ENCODE measurements around the gene CBLC.

CBLC gene

GRCh38 chr19:44734357-44734756, 43.3 kb upstream of the CBLC start:
- Histone ChIP-seq H3K27me3 (ENCODE audit: low read length) (no peaks in the 10 kb centered on the region), H3K9ac (ENCODE audit: low read length) (no peak overlapping the region)
- TF ChIP-seq EZH2phosphoT487 (conservative IDR thresholded peaks at IDR 0.05; ENCODE audit: low read length) (no peak), CTCF (IDR thresholded peaks at IDR 0.05; ENCODE audit: insufficient read depth, low read length, poor library complexity, severe bottlenecking) (no peak)

GRCh38 chr19:44735011-44735410, 42.7 kb upstream of the CBLC start:
- Histone ChIP-seq H3K9ac (ENCODE audit: low read length) (no peak overlapping the region), H4K20me1 (ENCODE audit: low read depth, low read length) (no peaks in the 10 kb centered on the region), H3K27ac (ENCODE audit: low read depth, low read length) (no peak overlapping the region), H3K9me2 (replicated peaks; ENCODE audit: insufficient read depth, low read length) (no peaks in the 10 kb centered on the region), H3K4me2 (ENCODE audit: low read depth, low read length, poor library complexity, severe bottlenecking) (no peak overlapping the region), H2AFZ (ENCODE audit: low read depth, low read length, severe bottlenecking) (no peak overlapping the region), H3K27me3 (ENCODE audit: low read length) (no peaks in the 10 kb centered on the region), H3K9me3 (ENCODE audit: insufficient read depth, low read length) (no peaks in the 10 kb centered on the region), H3K4me3 (ENCODE audit: insufficient read depth, low read length, poor library complexity, severe bottlenecking) (no peak overlapping the region), H3K36me3 (ENCODE audit: low read length) (no peaks in the 10 kb centered on the region), H3F3A (ENCODE audit: insufficient read depth) (no peaks in the 10 kb centered on the region), H3K79me2 (ENCODE audit: insufficient read depth, low read length) (no peaks in the 10 kb centered on the region)
- TF ChIP-seq EZH2phosphoT487 (conservative IDR thresholded peaks at IDR 0.05; ENCODE audit: low read length) (no peak), CTCF (IDR thresholded peaks at IDR 0.05; ENCODE audit: insufficient read depth, low read length, poor library complexity, severe bottlenecking) (no peak)

More at GRCh38 chr19:44734357-44734756, 43.3 kb upstream of the CBLC start:
- Histone ChIP-seq H2AFZ (ENCODE audit: low read depth, low read length, severe bottlenecking) (no peak overlapping the region), H4K20me1 (ENCODE audit: low read depth, low read length) (no peaks in the 10 kb centered on the region), H3K9me3 (ENCODE audit: insufficient read depth, low read length) (no peaks in the 10 kb centered on the region), H3K79me2 (ENCODE audit: insufficient read depth, low read length) (no peaks in the 10 kb centered on the region), H3K9me2 (replicated peaks; ENCODE audit: insufficient read depth, low read length) (no peaks in the 10 kb centered on the region), H3K36me3 (ENCODE audit: low read length) (no peaks in the 10 kb centered on the region), H3K27ac (ENCODE audit: low read depth, low read length) (no peak overlapping the region), H3K4me2 (ENCODE audit: low read depth, low read length, poor library complexity, severe bottlenecking) (no peak overlapping the region), H3K4me3 (ENCODE audit: insufficient read depth, low read length, poor library complexity, severe bottlenecking) (no peak overlapping the region), H3F3A (ENCODE audit: insufficient read depth) (no peaks in the 10 kb centered on the region)

- no peak overlapping the region for H3K4me2 ChIP-seq (ENCODE audit: low read depth, low read length, poor library complexity, severe bottlenecking)
- no peak overlapping the region for H2AFZ ChIP-seq (ENCODE audit: low read depth, low read length, severe bottlenecking)
- no peak overlapping the region for H3K4me3 ChIP-seq (ENCODE audit: insufficient read depth, low read length, poor library complexity, severe bottlenecking)
- H3F3A ChIP-seq (ENCODE audit: insufficient read depth) = no peaks in the 10 kb centered on the region
- H3K36me3 ChIP-seq (ENCODE audit: low read length) = no peaks in the 10 kb centered on the region
- no peak overlapping the region for H3K27ac ChIP-seq (ENCODE audit: low read depth, low read length)
- TF ChIP-seq CTCF (IDR thresholded peaks at IDR 0.05; ENCODE audit: insufficient read depth, low read length, poor library complexity, severe bottlenecking) (no peak), EZH2phosphoT487 (conservative IDR thresholded peaks at IDR 0.05; ENCODE audit: low read length) (no peak)
- H3K9ac ChIP-seq (ENCODE audit: low read length) = no peak overlapping the region
- H3K27me3 ChIP-seq (ENCODE audit: low read length) = no peaks in the 10 kb centered on the region
- H3K9me2 ChIP-seq (replicated peaks; ENCODE audit: insufficient read depth, low read length) = no peaks in the 10 kb centered on the region
- H4K20me1 ChIP-seq (ENCODE audit: low read depth, low read length) = no peaks in the 10 kb centered on the region
- H3K79me2 ChIP-seq (ENCODE audit: insufficient read depth, low read length) = no peaks in the 10 kb centered on the region
- no peaks in the 10 kb centered on the region for H3K9me3 ChIP-seq (ENCODE audit: insufficient read depth, low read length)
Observed at GRCh38 chr19:44737238-44738071, 40.2 kb upstream of the CBLC start.

Measured in SU-DHL-6 (cell line).